Gastroesophageal sphincter (tissue), 3 donors: ENCODE data around the gene LST1.
A peak's percentile ranks its signal among the peaks of the same experiment; 100 is the strongest.

ENCODE experiments used
- POLR2A ChIP-seq, 2 donors: fragments of 450-650 bp; IDR thresholded peaks; one replicate each; pipeline ENCODE4 v1.6.1; 2017; ENCODE audit warnings: antibody characterized with exemption in 2 of 2, mild to moderate bottlenecking in 2 of 2, moderate library complexity in 1 of 2
- POLR2AphosphoS5 ChIP-seq: sonication (generic); formaldehyde crosslinking; IDR thresholded peaks from one replicate; pipeline ENCODE4 v1.6.1; 2017; ENCODE audit warnings: antibody characterized with exemption
- TF ChIP-seq, protein P1 (sequence below), 4 experiments: fragments of 200-600 bp in 2 of 4; fragments of 450-650 bp in 2 of 4; sonication (generic) in 1 of 4; IDR thresholded peaks; one replicate each; pipeline ENCODE4 v1.5.1; 2017 to 2019; ENCODE audit warnings: antibody characterized with exemption in 4 of 4, mild to moderate bottlenecking in 2 of 4, moderate library complexity in 2 of 4

DNA sequence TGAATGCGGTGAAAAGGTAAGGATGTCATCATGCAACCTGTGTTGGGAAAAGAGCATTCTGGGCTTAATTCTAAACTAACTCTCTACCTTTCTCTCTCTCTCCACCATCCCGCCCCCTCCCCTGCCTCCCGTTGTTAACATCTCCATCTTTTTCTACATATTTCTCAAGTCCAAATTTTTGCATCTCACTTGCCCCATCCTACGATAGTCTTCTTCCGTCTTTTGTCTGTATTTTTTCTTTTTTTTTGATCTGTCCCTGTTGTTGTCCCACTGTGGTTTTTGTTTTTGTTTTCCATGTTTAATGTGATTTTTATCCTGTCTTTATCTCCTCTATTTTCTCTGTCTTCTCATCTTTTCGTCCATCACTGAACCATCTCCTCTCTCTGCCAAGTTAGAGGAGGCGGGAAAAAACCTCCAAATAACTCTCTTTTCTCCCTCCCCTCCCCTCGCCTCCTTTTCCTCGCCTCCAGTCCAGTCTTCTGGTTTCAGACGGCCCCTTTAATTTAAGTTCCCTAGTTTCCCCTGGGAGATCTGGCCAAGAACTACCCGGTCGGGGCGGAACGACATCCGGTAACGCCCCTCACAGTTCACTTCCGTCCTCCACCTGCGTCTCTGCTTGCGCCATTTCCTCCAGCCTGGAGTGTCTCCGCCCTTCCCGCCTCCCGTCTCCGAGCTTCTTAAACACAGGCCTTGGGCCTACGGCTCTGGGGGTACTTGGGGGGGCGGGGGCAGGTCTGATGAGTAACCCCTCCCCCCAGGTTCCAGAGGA, 38.9 kb upstream of the LST1 start, which contains the start of gene NFKBIL1:
- TF ChIP-seq, protein P1, sequence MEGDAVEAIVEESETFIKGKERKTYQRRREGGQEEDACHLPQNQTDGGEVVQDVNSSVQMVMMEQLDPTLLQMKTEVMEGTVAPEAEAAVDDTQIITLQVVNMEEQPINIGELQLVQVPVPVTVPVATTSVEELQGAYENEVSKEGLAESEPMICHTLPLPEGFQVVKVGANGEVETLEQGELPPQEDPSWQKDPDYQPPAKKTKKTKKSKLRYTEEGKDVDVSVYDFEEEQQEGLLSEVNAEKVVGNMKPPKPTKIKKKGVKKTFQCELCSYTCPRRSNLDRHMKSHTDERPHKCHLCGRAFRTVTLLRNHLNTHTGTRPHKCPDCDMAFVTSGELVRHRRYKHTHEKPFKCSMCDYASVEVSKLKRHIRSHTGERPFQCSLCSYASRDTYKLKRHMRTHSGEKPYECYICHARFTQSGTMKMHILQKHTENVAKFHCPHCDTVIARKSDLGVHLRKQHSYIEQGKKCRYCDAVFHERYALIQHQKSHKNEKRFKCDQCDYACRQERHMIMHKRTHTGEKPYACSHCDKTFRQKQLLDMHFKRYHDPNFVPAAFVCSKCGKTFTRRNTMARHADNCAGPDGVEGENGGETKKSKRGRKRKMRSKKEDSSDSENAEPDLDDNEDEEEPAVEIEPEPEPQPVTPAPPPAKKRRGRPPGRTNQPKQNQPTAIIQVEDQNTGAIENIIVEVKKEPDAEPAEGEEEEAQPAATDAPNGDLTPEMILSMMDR (IDR thresholded peaks at IDR 0.05) = peak in 1 of 4 experiments; percentile 15
- no peak for TF ChIP-seq POLR2A (IDR thresholded peaks at IDR 0.05)
- peak; percentile 82 for TF ChIP-seq POLR2AphosphoS5
